ENCODE measurements around the gene EVPLL.
"Not testable (repeated sequence)": the region's sequence is repeated elsewhere in the genome, so short reads cannot be mapped to it uniquely, and the experiment has no call there.

EVPLL gene

GRCh38 chr17:18384271-18384670 lies 6.7 kb downstream of the EVPLL start:
- not testable (repeated sequence) for H2BK120ac ChIP-seq (ENCODE audit: low read depth, low read length); H2BK12ac ChIP-seq (ENCODE audit: low read length); H3K18ac ChIP-seq (ENCODE audit: low read length); H2AK5ac ChIP-seq (ENCODE audit: low read depth, low read length); H2AFZ ChIP-seq (ENCODE audit: low read length); H4K8ac ChIP-seq (ENCODE audit: low read depth, low read length); H3K4me3 ChIP-seq (ENCODE audit: low read length in 2 of 2); H3K9ac ChIP-seq (ENCODE audit: low read depth, low read length, poor library complexity); H3K4ac ChIP-seq (ENCODE audit: low read length); DNase-seq (ENCODE audit: low spot score); H3K23ac ChIP-seq (ENCODE audit: low read depth, low read length, poor library complexity); H3K27ac ChIP-seq (replicated peaks; ENCODE audit: low read length); H3K79me1 ChIP-seq (ENCODE audit: low read depth, low read length); H3K9me3 ChIP-seq (replicated peaks in 1 of 2; ENCODE audit: control insufficient read depth in 2 of 2, insufficient read depth in 1 of 2, low read depth in 1 of 2, low read length in 2 of 2); H2BK5ac ChIP-seq (ENCODE audit: low read length); H3K36me3 ChIP-seq (replicated peaks in 1 of 2; ENCODE audit: control insufficient read depth in 2 of 2, insufficient read depth in 2 of 2, low read length in 2 of 2); H3K4me1 ChIP-seq (ENCODE audit: control insufficient read depth in 2 of 2, insufficient read depth in 1 of 2, low read depth in 1 of 2, low read length in 2 of 2); H3K4me2 ChIP-seq (ENCODE audit: insufficient read depth, low read length, poor library complexity, severe bottlenecking); H3K14ac ChIP-seq (ENCODE audit: low read length); H3K27me3 ChIP-seq (ENCODE audit: control insufficient read depth in 3 of 3, insufficient read depth in 3 of 3, low read depth in 1 of 3, low read length in 3 of 3); H4K91ac ChIP-seq (ENCODE audit: low read depth, low read length, poor library complexity); H2BK15ac ChIP-seq (ENCODE audit: low read length)
- no CpG with 5 or more reads among the region's 7 CpGs for WGBS, 2 donors (ENCODE audit: extremely low coverage in 2 of 2, insufficient read length in 2 of 2, insufficient replicate concordance in 1 of 2)

GRCh38 chr17:18387583-18387982 lies 10.0 kb downstream of the EVPLL start:
- H3K18ac ChIP-seq (ENCODE audit: low read length); H4K91ac ChIP-seq (ENCODE audit: low read depth, low read length, poor library complexity); H3K9me3 ChIP-seq (replicated peaks in 1 of 2; ENCODE audit: control insufficient read depth in 2 of 2, insufficient read depth in 1 of 2, low read depth in 1 of 2, low read length in 2 of 2); H3K23ac ChIP-seq (ENCODE audit: low read depth, low read length, poor library complexity); H2AK5ac ChIP-seq (ENCODE audit: low read depth, low read length); H2BK15ac ChIP-seq (ENCODE audit: low read length); H2BK12ac ChIP-seq (ENCODE audit: low read length); H3K9ac ChIP-seq (ENCODE audit: low read depth, low read length, poor library complexity); H3K14ac ChIP-seq (ENCODE audit: low read length); H3K4me2 ChIP-seq (ENCODE audit: insufficient read depth, low read length, poor library complexity, severe bottlenecking); H3K4ac ChIP-seq (ENCODE audit: low read length); H3K4me3 ChIP-seq (ENCODE audit: low read length in 2 of 2); H3K27me3 ChIP-seq (ENCODE audit: control insufficient read depth in 3 of 3, insufficient read depth in 3 of 3, low read depth in 1 of 3, low read length in 3 of 3); H3K36me3 ChIP-seq (replicated peaks in 1 of 2; ENCODE audit: control insufficient read depth in 2 of 2, insufficient read depth in 2 of 2, low read length in 2 of 2); DNase-seq (ENCODE audit: low spot score); H2AFZ ChIP-seq (ENCODE audit: low read length); H2BK120ac ChIP-seq (ENCODE audit: low read depth, low read length); H3K4me1 ChIP-seq (ENCODE audit: control insufficient read depth in 2 of 2, insufficient read depth in 1 of 2, low read depth in 1 of 2, low read length in 2 of 2); H4K8ac ChIP-seq (ENCODE audit: low read depth, low read length); H3K27ac ChIP-seq (replicated peaks; ENCODE audit: low read length); H2BK5ac ChIP-seq (ENCODE audit: low read length); H3K79me1 ChIP-seq (ENCODE audit: low read depth, low read length): not testable (repeated sequence)
- WGBS, 2 donors (ENCODE audit: extremely low coverage in 2 of 2, insufficient read length in 2 of 2, insufficient replicate concordance in 1 of 2) = no CpG with 5 or more reads among the region's 5 CpGs

- not testable (repeated sequence) for H3K4me1 ChIP-seq (ENCODE audit: control insufficient read depth in 2 of 2, insufficient read depth in 1 of 2, low read depth in 1 of 2, low read length in 2 of 2); H3K27ac ChIP-seq (replicated peaks; ENCODE audit: low read length); H3K23ac ChIP-seq (ENCODE audit: low read depth, low read length, poor library complexity); H2BK12ac ChIP-seq (ENCODE audit: low read length); H3K79me1 ChIP-seq (ENCODE audit: low read depth, low read length); H2AFZ ChIP-seq (ENCODE audit: low read length); H2BK120ac ChIP-seq (ENCODE audit: low read depth, low read length); H3K9me3 ChIP-seq (replicated peaks in 1 of 2; ENCODE audit: control insufficient read depth in 2 of 2, insufficient read depth in 1 of 2, low read depth in 1 of 2, low read length in 2 of 2); H2AK5ac ChIP-seq (ENCODE audit: low read depth, low read length); DNase-seq (ENCODE audit: low spot score); H3K4me2 ChIP-seq (ENCODE audit: insufficient read depth, low read length, poor library complexity, severe bottlenecking); H3K4me3 ChIP-seq (ENCODE audit: low read length in 2 of 2); H2BK15ac ChIP-seq (ENCODE audit: low read length); H3K4ac ChIP-seq (ENCODE audit: low read length); H3K18ac ChIP-seq (ENCODE audit: low read length); H3K9ac ChIP-seq (ENCODE audit: low read depth, low read length, poor library complexity); H4K8ac ChIP-seq (ENCODE audit: low read depth, low read length); H3K27me3 ChIP-seq (ENCODE audit: control insufficient read depth in 3 of 3, insufficient read depth in 3 of 3, low read depth in 1 of 3, low read length in 3 of 3); H2BK5ac ChIP-seq (ENCODE audit: low read length); H4K91ac ChIP-seq (ENCODE audit: low read depth, low read length, poor library complexity); H3K36me3 ChIP-seq (replicated peaks in 1 of 2; ENCODE audit: control insufficient read depth in 2 of 2, insufficient read depth in 2 of 2, low read length in 2 of 2)
- no CpG with 5 or more reads among the region's 4 CpGs for WGBS, 2 donors (ENCODE audit: extremely low coverage in 2 of 2, insufficient read length in 2 of 2, insufficient replicate concordance in 1 of 2)
- H3K14ac ChIP-seq (ENCODE audit: low read length) = peak overlapping the region; percentile 31
These were observed 10.7 kb downstream of the EVPLL start for GRCh38 chr17:18388266-18388665.

- H3K79me1 ChIP-seq (ENCODE audit: low read depth, low read length); H2AFZ ChIP-seq (ENCODE audit: low read length); H3K4me1 ChIP-seq (ENCODE audit: control insufficient read depth in 2 of 2, insufficient read depth in 1 of 2, low read depth in 1 of 2, low read length in 2 of 2); H3K27ac ChIP-seq (replicated peaks; ENCODE audit: low read length); DNase-seq (ENCODE audit: low spot score); H3K9ac ChIP-seq (ENCODE audit: low read depth, low read length, poor library complexity); H3K4me2 ChIP-seq (ENCODE audit: insufficient read depth, low read length, poor library complexity, severe bottlenecking); H2BK15ac ChIP-seq (ENCODE audit: low read length); H4K91ac ChIP-seq (ENCODE audit: low read depth, low read length, poor library complexity); H3K23ac ChIP-seq (ENCODE audit: low read depth, low read length, poor library complexity); H4K8ac ChIP-seq (ENCODE audit: low read depth, low read length); H2AK5ac ChIP-seq (ENCODE audit: low read depth, low read length); H3K4ac ChIP-seq (ENCODE audit: low read length); H3K14ac ChIP-seq (ENCODE audit: low read length); H2BK12ac ChIP-seq (ENCODE audit: low read length); H3K9me3 ChIP-seq (replicated peaks in 1 of 2; ENCODE audit: control insufficient read depth in 2 of 2, insufficient read depth in 1 of 2, low read depth in 1 of 2, low read length in 2 of 2); H3K18ac ChIP-seq (ENCODE audit: low read length); H2BK120ac ChIP-seq (ENCODE audit: low read depth, low read length); H3K27me3 ChIP-seq (ENCODE audit: control insufficient read depth in 3 of 3, insufficient read depth in 3 of 3, low read depth in 1 of 3, low read length in 3 of 3); H3K36me3 ChIP-seq (replicated peaks in 1 of 2; ENCODE audit: control insufficient read depth in 2 of 2, insufficient read depth in 2 of 2, low read length in 2 of 2); H3K4me3 ChIP-seq (ENCODE audit: low read length in 2 of 2); H2BK5ac ChIP-seq (ENCODE audit: low read length): not testable (repeated sequence)
- no CpG with 5 or more reads among the region's 10 CpGs for WGBS, 2 donors (ENCODE audit: extremely low coverage in 2 of 2, insufficient read length in 2 of 2, insufficient replicate concordance in 1 of 2)
These were observed 11.2 kb downstream of the EVPLL start for GRCh38 chr17:18388728-18389127.

All from neuronal stem cell (in vitro differentiated cells).